Esophagus squamous epithelium (tissue), 4 donors: ENCODE data around the gene CDC14B.

ENCODE experiments used
- POLR2A ChIP-seq, 4 donors: fragments of 450-650 bp; IDR thresholded peaks; one replicate each; pipeline ENCODE4 v1.6.1; 2017; ENCODE audit warnings: antibody characterized with exemption in 4 of 4, mild to moderate bottlenecking in 4 of 4, moderate library complexity in 3 of 4
- TF ChIP-seq, protein P1 (sequence below), 6 experiments: fragments of 450-650 bp in 4 of 6; fragments of 200-600 bp in 2 of 6; sonication (generic) in 2 of 6; IDR thresholded peaks; one replicate each; pipeline ENCODE4 v1.5.1; 2016 to 2019; ENCODE audit warnings: antibody characterized with exemption in 6 of 6, mild to moderate bottlenecking in 4 of 6, moderate library complexity in 4 of 6

DNA sequence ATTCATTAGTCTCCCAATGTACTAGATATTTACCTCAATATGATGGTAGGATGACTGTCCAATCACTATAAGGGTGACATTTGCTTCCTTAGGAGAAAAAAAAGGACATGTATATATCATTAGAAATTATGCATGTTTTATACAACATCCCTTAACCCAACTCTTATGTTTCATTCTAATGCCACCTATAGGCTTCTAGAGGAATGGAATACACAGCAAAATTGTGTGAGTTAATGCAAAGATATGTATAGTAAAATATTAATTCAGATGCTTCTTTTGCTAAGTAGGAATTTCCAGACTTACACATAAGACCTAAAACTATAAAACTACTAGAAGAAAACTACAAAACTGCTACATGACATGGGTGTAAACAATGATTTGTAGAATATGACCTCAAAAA is 32.0 kb upstream of the CDC14B start:
- TF ChIP-seq, protein P1, sequence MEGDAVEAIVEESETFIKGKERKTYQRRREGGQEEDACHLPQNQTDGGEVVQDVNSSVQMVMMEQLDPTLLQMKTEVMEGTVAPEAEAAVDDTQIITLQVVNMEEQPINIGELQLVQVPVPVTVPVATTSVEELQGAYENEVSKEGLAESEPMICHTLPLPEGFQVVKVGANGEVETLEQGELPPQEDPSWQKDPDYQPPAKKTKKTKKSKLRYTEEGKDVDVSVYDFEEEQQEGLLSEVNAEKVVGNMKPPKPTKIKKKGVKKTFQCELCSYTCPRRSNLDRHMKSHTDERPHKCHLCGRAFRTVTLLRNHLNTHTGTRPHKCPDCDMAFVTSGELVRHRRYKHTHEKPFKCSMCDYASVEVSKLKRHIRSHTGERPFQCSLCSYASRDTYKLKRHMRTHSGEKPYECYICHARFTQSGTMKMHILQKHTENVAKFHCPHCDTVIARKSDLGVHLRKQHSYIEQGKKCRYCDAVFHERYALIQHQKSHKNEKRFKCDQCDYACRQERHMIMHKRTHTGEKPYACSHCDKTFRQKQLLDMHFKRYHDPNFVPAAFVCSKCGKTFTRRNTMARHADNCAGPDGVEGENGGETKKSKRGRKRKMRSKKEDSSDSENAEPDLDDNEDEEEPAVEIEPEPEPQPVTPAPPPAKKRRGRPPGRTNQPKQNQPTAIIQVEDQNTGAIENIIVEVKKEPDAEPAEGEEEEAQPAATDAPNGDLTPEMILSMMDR (IDR thresholded peaks at IDR 0.05) = peak in 4 of 6 experiments; percentile 41 to 64 (median 45)
- TF ChIP-seq POLR2A (IDR thresholded peaks at IDR 0.05) = no peak
